ENCODE data around the gene METRNL.
"Not testable (repeated sequence)": the region's sequence is repeated elsewhere in the genome, so short reads cannot be mapped to it uniquely, and the experiment has no call there.

The METRNL gene

GRCh38 chr17:83125515-83126274, 46.3 kb downstream of the METRNL start:
- no peak for DNase-seq

GRCh38 chr17:83126275-83126811, 46.9 kb downstream of the METRNL start:
- DNase-seq, result no peak

- DNase-seq, result no peak
Measured at GRCh38 chr17:83127431-83128160, 48.2 kb downstream of the METRNL start.

- DNase-seq, result no peak
Measured at GRCh38 chr17:83128306-83129240, 49.2 kb downstream of the METRNL start.

- DNase-seq, result no peak
Measured at GRCh38 chr17:83129676-83130075, 50.3 kb downstream of the METRNL start.

GRCh38 chr17:83131401-83132011, 52.1 kb downstream of the METRNL start:
- DNase-seq, result no peak

GRCh38 chr17:83132251-83133081, 53.1 kb downstream of the METRNL start:
- no peak for DNase-seq

- peak; percentile 18 for DNase-seq
Measured at GRCh38 chr17:83133302-83134121, 54.1 kb downstream of the METRNL start.

GRCh38 chr17:83134456-83134855, 55.0 kb downstream of the METRNL start:
- DNase-seq, result not testable (repeated sequence)

GRCh38 chr17:83135692-83136091, 56.3 kb downstream of the METRNL start:
- no peak for DNase-seq

- DNase-seq, result no peak
Measured at GRCh38 chr17:83136156-83136555, 56.7 kb downstream of the METRNL start.

- DNase-seq, result no peak
Measured at GRCh38 chr17:83136931-83137330, 57.5 kb downstream of the METRNL start.

- no peak for DNase-seq
Measured at GRCh38 chr17:83137523-83137922, 58.1 kb downstream of the METRNL start.

- DNase-seq, result no peak
Measured at GRCh38 chr17:83138820-83139219, 59.4 kb downstream of the METRNL start.

GRCh38 chr17:83139541-83140248, 60.3 kb downstream of the METRNL start:
- not testable (repeated sequence) for DNase-seq

- DNase-seq, result not testable (repeated sequence)
Measured at GRCh38 chr17:83140249-83140566, 60.8 kb downstream of the METRNL start.

GRCh38 chr17:83142619-83143018, 63.2 kb downstream of the METRNL start:
- no peak for DNase-seq

GRCh38 chr17:83143817-83144231, 64.4 kb downstream of the METRNL start:
- no peak for DNase-seq
